Retinal pigment epithelial cell (primary cell): ENCODE data around the gene ST6GALNAC3.

ENCODE experiments used
- DNase-seq: peaks from one replicate; pipeline ENCODE4 v3.0.0-alpha.2; 2010; ENCODE audit warnings: low read depth
- H3K4me3 ChIP-seq: 2 replicates; pipeline ENCODE4 v1.5.1; 2011; ENCODE audit warnings: mild to moderate bottlenecking, low read length, control low read depth, moderate library complexity
- TF ChIP-seq, protein P1 (sequence below): conservative IDR thresholded peaks from 2 replicates; pipeline ENCODE4 v1.5.1; 2011; ENCODE audit warnings: low read depth, low read length, control low read depth, inconsistent platforms

Gene ST6GALNAC3

GRCh38 chr1:76285578-76286135 is 211.1 kb downstream of the ST6GALNAC3 start:
- TF ChIP-seq, protein P1, sequence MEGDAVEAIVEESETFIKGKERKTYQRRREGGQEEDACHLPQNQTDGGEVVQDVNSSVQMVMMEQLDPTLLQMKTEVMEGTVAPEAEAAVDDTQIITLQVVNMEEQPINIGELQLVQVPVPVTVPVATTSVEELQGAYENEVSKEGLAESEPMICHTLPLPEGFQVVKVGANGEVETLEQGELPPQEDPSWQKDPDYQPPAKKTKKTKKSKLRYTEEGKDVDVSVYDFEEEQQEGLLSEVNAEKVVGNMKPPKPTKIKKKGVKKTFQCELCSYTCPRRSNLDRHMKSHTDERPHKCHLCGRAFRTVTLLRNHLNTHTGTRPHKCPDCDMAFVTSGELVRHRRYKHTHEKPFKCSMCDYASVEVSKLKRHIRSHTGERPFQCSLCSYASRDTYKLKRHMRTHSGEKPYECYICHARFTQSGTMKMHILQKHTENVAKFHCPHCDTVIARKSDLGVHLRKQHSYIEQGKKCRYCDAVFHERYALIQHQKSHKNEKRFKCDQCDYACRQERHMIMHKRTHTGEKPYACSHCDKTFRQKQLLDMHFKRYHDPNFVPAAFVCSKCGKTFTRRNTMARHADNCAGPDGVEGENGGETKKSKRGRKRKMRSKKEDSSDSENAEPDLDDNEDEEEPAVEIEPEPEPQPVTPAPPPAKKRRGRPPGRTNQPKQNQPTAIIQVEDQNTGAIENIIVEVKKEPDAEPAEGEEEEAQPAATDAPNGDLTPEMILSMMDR = no peak
- DNase-seq = no peak
- H3K4me3 ChIP-seq = no peak overlapping the region

GRCh38 chr1:76287917-76288316 is 213.4 kb downstream of the ST6GALNAC3 start:
- TF ChIP-seq, protein P1 = no peak
- H3K4me3 ChIP-seq = no peak overlapping the region
- no peak for DNase-seq

DNA sequence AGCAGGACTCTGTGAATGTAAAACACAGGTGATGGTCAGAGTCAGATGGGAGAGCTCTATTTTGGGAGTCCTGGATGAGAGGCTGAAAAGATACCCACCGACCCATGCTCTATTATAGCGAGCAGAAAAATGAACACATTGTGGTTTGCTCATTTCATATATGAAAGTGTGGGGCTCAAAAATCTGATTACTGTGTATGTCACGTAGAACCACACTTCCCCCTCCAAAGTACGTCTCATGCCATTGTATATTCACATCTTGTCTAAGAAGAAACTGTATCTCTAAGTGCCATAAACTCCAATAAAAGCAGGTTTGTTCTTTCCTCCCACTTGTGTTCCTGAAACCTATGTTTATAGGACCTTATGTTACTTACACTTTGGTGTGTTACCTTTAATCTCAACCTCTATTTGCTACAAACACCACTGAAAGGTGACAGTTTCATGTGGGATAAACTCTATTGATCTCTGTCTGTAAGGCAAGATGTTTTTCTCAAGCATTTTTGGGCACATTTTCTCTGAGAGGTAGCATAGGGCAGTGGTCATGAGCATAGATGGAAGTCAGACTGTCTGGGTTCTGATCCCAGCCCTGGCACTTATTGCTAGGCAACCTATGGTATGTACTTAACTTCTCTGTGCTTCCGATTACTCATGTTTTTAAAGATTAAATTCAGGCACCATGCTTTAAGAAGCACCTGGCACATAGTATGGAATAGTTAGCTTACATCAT is 214.4 kb downstream of the ST6GALNAC3 start:
- no peak for DNase-seq
- H3K4me3 ChIP-seq = no peak overlapping the region
- TF ChIP-seq, protein P1 = no peak

DNA sequence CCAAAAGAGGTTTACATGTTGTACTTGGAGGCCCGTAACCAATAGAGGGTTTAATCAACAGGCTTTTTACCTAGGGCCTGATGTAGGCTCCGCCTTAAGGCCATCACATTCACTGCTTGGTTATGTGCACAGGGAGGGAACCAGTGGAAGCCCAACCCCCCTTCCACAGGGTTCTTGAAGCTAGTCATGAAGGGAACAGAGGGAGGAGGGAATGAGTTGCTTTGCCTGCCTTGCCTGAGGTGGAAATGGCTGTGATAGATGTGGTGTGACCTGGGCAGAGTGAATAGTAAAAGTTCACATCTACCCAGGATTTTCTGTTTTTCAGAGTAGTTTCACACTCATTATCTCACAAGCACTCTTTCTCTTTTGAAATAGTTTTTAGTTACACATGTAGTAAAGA is 215.1 kb downstream of the ST6GALNAC3 start:
- no peak overlapping the region for H3K4me3 ChIP-seq
- TF ChIP-seq, protein P1 = no peak
- no peak for DNase-seq

DNA sequence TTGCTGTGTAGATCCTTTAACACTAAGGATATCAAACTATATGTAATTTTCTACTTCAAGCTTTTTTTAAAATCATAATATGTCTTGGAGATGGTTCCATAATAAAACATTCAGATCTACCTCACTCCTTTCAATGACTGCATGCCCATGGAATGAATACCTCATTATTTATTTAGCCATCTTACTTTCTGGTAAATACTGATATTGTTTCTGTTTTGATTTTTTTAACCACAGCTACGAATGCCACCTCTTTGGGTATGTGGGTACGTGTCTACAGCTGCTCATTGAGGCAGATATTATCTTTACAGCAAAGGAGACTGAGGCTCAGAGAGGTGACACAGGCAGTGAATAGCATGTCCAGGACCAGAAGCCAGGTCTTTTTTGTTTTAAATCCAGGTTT is 215.7 kb downstream of the ST6GALNAC3 start:
- DNase-seq = no peak
- TF ChIP-seq, protein P1 = no peak
- H3K4me3 ChIP-seq = no peak overlapping the region

GRCh38 chr1:76291191-76291590 is 216.6 kb downstream of the ST6GALNAC3 start:
- no peak overlapping the region for H3K4me3 ChIP-seq
- DNase-seq = no peak
- TF ChIP-seq, protein P1 = no peak

GRCh38 chr1:76291737-76292136 is 217.2 kb downstream of the ST6GALNAC3 start:
- TF ChIP-seq, protein P1 = no peak
- no peak for DNase-seq
- no peak overlapping the region for H3K4me3 ChIP-seq
